Activated CD4-positive, alpha-beta T cell treated with anti-CD3 and anti-CD28 coated beads, Interleukin-2, amount 50 U/mL, for 16 hours (primary cell): ENCODE measurements around the gene HTR5A.

Experiments used
- DNase-seq: peaks from one replicate; pipeline ENCODE4 v3.0.0-alpha.2; 2020

HTR5A gene

DNA sequence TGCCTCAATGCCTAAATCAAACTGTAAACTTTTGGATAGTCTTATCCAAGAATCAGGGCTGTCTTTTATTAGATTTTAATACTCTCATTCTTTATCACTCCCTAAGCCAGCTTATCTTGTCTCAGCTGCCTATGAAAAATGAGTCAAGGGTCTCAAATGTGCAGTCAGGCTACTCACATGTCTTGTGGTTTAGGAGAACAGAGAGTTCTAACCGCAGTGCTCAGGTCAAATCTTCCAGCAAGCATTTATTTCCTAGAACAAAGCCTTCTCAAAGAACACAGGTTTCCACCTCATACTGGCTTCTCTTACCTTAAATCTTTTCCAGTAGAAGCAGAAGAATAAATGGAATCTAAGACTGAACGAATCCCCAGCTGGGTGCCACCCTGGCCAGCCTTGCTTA is 23.5 kb downstream of the HTR5A start:
- DNase-seq, result no peak

DNA sequence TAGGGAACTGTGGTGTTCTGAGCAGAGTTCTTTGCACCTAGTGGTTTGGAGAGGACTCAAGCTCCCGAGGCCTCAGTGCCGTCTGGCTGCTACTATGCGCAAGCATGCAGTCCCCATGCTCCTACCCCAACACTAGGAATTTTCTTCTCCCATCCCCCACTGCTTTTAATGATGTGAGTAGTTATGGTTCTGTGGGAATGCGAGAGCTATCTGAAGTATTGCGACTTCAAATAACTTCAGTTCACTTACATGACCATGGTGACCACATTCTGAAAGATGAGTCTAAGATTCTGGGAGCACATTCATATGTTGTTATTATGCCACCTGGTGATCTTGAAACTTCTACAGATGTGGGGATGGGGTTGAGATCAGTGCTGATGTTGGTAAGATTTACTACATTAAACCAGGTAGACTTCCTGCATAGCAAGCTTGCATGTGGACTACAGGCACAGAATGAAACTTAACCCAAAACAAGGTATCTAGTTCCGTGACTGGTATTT is 24.6 kb downstream of the HTR5A start:
- DNase-seq, result no peak

DNA sequence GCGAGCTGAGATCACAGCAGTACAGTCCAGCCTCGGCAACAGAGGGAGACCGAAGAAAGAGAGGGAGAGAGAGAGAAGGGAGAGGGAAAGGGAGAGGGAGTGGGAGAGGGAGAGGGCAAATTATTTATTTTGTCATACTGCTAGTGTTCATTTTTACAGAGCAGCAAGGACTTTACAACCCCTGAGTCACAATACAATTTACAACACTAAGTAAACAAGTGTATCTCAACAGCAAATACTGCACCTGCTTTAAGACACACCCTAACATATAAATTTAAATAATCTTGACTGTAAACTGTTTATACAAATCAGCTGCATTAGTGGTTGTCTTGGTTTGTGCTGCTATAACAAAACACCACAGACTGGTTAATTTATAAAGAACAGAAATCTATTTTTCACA is 27.2 kb downstream of the HTR5A start:
- DNase-seq, result no peak

- no peak for DNase-seq
These were observed 33.7 kb downstream of the HTR5A start for GRCh38 chr7:155103839-155104238.

DNA sequence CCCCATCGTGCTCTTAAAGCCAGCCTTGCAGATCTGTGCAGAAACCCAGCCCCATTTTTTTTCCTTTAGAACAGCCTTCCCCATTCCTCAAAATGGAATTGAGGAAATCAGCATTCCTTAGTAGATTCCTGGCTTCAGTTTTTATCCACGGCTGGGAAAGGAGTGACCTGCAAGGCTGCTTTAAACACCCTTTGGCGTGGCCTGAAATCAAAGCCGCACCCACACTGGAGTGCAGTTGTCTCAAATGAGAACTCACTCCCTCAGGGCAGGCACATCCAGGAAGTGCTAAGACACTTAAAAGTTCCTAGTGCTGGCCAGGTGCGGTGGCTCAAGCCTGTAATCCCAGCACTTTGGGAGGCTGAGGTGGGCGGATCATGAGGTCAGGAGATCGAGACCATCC is 34.8 kb downstream of the HTR5A start:
- no peak for DNase-seq

- no peak for DNase-seq
These were observed 36.2 kb downstream of the HTR5A start for GRCh38 chr7:155106356-155106755.

GRCh38 chr7:155107126-155107525 is 37.0 kb downstream of the HTR5A start:
- no peak for DNase-seq

GRCh38 chr7:155108144-155108901 is 38.2 kb downstream of the HTR5A start:
- DNase-seq, result no peak

DNA sequence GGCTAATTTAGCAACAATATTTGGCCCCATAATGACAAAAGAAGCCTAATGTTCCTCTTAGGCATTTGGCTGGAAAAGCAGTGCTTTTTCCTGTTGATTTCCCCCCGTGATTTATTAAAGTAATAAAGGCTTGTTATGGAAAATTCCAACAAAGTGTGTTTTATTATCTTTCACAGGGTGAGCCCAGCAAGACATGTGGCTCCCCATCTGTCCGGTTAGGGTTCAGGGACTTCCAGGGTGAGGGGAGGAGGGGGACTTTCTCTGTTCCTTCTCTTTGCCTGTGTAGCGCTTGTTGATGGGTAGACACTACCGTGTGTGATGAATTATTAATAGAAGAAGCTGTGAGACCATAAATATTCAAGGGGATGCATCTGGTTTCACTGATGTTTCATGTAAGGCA is 39.0 kb downstream of the HTR5A start:
- no peak for DNase-seq

DNA sequence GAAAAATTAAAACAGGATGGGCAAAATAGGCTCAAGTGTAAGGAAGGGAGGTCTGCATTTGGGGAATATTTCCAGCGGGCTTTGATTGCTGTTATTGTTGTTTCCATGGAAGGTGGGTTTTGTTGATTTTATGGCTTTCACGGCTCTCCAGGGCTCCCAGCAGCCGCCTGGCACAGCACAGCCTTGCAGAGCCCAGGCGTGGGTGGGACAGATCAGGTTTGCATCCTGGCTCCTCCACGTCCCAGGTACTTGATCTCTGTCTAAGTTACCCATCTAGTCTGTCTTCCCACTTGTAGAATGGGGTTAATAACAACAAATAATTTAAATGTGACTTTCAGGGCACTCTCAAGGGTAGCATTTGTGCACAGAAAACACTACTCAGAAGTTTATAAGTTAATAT is 45.2 kb downstream of the HTR5A start:
- no peak for DNase-seq

DNA sequence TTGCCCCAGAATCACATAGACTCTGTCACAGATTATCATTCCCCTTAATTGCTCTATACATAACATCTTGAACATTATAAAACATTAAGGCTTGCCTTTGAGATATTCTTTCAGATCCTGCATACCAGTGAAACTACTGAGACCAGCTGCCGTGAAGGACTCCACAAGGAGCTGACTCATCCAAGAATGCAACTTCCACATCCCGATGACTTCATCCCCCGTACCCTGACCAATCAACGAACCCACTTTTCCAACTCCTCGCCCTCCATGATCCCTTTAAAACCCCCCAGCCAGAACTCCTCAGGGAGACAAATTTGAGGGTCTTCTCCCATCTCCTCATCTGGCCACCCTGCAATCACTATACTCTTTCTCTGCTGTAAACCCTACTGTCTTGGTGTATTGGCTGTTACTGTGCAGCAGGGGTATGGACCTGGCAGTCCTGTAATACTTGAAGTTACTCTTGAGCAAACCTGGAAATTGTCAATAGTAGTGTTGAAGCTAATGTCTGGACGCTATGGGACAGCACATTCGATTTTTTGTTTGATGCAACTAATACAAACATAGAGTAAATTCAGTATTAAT is 49.8 kb downstream of the HTR5A start:
- no peak for DNase-seq

DNA sequence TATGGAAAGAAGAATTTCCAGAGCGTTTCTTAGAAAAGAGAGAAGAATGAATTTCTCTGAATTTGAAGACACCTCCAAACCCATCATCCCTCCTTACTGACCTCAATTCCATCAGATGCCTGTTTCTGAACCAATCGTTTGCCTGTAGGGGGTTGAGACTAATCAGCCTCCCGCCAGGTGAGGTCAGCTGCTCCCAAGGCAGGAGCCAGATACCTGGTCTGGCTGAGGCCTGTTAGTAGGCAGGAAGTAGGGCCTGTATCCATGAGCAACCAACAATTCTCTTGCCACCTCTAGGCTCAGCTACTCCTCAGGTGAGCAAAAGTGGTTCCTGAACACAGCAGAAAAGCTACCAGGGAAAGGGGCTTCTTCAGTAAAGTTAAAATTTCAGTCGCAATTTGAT is 50.3 kb downstream of the HTR5A start:
- no peak for DNase-seq

- no peak for DNase-seq
These were observed 52.7 kb downstream of the HTR5A start for GRCh38 chr7:155122831-155123230.

- no peak for DNase-seq
These were observed 53.3 kb downstream of the HTR5A start for GRCh38 chr7:155123413-155123812.

DNA sequence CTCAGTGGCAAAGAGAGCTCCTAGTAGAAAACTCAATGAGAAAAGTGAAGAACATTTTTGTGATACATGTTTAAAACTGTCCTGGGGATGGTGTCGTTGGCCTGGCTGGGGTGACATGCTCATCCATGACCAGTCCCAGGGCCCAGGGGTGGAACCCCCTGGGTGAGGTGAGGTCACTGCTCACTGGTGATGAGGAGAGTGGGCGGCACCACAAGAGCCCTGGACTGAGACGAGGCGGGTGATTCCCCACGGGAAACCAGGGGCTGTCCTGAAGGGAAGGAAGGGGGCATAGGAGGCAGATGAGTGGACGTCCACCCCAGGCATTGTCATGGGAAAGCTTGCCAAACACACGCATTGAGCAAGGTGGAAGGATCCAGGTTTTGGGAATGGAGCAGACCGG is 54.6 kb downstream of the HTR5A start:
- no peak for DNase-seq

- no peak for DNase-seq
These were observed 59.1 kb downstream of the HTR5A start for GRCh38 chr7:155129186-155129585.

DNA sequence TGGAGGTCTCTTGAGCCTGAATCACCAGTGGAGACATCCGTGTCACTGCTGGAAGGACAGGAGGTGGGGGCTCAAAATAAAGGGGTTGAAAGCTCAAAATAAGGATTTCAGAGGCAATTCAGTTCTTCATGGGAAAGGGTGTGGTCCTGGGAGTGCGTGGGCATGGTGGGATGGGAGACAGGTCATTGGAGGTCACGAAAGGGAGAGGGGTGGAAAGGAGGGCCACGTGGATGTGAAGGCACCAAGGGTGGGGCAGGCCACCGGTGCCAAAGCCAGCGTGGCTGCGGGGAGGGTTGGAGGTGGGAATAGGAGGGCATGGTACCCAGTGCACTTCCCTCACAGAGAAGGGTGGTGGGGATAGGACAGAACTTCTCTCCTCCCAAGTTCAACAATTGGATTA is 59.7 kb downstream of the HTR5A start:
- DNase-seq, result no peak

- no peak for DNase-seq
These were observed 60.4 kb downstream of the HTR5A start for GRCh38 chr7:155130493-155130892.

DNA sequence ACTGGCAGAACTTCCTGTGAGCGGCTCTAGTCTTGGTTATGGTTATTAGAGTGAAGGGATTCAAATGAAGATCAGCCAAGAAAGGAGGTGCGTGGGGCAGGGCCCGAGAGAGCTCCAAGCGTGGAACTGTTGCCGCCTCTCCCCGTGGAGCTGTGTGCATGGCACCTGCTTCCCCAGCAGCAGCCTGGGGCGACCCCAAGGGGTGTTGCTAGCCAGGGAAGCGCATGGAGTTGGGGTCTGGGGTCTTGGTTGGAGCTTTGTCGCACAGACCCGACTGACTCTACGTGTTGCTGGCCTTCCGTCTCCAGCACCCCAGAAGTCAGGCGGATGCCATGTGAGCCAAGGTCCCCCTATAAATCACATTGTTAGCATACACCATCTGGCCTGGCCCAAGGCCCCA is 61.0 kb downstream of the HTR5A start:
- no peak for DNase-seq

DNA sequence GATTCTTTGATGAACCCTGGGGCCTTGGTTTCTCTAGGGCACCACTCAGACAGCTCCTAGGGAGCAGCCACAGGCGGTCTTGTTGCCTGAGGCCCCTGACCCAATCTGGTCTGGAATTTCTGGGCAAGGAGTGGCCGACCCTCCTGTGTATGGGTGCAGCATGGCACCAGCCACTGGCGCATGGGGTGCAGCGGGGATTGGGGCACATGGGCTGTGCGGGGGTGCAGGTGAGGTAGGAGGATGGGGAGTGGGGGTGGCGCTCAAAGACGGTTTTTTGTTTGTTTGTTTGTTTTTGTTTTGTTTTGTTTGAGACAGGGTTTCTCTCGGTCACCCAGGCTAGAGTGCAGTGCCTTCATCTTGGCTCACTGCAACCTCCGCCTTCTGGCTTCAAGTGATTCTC is 62.3 kb downstream of the HTR5A start:
- no peak for DNase-seq

DNA sequence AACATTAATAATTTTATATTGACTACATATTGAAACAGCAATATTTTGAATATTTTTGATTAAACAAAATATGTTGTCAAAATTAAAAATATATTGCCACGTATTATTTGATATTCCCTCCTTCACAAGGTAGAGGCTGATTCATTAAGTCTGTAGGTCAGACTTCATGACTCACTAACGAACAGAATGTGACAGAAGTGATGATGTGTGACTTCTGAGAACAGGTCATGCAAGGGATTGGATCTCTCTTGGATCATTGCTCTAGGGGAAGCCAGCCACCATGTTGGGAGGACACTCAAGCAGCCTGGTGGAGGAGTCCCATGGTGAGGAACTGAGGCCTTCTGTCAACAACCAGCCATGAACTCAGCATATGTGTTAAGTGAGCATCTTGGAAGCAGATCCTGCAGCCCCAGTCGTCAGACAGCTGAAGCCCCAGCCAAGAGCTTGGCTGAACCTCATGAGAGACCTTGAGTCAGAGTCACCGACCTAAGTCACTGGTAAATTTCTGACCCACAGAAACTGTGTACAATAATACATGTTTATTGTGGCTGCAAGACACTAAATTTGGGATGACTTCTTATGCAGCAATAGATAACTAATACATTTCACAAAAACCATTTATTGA is 66.6 kb downstream of the HTR5A start:
- no peak for DNase-seq
